ENCODE measurements around the gene NUDT8. TPM values are rescaled to one million over a fixed set of nuclear protein-coding genes. Genes with fewer than 3 reads are reported as not detected.
A peak's percentile ranks its signal among the peaks of the same experiment; 100 is the strongest.

NUDT8 gene
- total RNA-seq, 6 experiments from 2014 or later, result 12.7 to 31.4 (median 18.3) TPM

DNA sequence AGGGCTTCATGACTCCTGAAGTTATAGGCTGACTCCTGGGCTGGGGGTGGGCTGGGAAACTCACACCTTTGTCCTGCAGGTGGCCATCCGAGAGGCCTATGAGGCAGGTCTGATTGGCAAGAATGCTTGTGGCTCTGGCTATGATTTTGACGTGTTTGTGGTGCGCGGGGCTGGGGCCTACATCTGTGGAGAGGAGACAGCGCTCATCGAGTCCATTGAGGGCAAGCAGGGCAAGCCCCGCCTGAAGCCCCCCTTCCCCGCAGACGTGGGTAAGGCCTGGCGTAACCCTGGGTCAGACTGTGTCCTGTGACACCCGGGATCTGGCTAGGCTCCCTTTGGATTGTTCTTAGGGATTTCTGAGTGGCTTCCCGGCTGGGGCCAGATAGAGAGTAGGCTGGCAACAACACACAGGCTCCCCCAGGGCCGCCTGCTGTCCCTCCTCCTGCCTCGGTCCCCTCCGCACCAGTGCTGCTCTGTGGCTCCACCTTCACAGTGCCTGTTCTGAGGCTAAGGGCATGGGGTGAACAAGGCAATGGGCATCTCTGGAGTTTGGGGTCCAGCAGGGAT is 19.4 kb downstream of the NUDT8 start:
- DNase-seq, result no peak
- no peak overlapping the region for H3K27ac ChIP-seq
- no peak for ATAC-seq
- H3K27me3 ChIP-seq, result no peaks in the 10 kb centered on the region
- no peak overlapping the region for H3K4me3 ChIP-seq
- H3K4me1 ChIP-seq, result peaks cover 0 to 8% (median 4%) of the 10 kb centered on the region in 4 donors
- no peaks in the 10 kb centered on the region for H3K9me3 ChIP-seq
- no CpG with 5 or more reads among the region's 15 CpGs for WGBS (ENCODE audit: insufficient coverage, low coverage, low lambda C conversion rate, missing lambda C conversion rate)
- intact Hi-C loops (cut with DNase I), result no loop called here
- H3K36me3 ChIP-seq, result peaks cover 0 to 29% (median 6%) of the 10 kb centered on the region in 4 donors
- no peak for TF ChIP-seq POLR2A (IDR thresholded peaks at IDR 0.05)
- TF ChIP-seq, protein P1, sequence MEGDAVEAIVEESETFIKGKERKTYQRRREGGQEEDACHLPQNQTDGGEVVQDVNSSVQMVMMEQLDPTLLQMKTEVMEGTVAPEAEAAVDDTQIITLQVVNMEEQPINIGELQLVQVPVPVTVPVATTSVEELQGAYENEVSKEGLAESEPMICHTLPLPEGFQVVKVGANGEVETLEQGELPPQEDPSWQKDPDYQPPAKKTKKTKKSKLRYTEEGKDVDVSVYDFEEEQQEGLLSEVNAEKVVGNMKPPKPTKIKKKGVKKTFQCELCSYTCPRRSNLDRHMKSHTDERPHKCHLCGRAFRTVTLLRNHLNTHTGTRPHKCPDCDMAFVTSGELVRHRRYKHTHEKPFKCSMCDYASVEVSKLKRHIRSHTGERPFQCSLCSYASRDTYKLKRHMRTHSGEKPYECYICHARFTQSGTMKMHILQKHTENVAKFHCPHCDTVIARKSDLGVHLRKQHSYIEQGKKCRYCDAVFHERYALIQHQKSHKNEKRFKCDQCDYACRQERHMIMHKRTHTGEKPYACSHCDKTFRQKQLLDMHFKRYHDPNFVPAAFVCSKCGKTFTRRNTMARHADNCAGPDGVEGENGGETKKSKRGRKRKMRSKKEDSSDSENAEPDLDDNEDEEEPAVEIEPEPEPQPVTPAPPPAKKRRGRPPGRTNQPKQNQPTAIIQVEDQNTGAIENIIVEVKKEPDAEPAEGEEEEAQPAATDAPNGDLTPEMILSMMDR (IDR thresholded peaks at IDR 0.05), result no peak

DNA sequence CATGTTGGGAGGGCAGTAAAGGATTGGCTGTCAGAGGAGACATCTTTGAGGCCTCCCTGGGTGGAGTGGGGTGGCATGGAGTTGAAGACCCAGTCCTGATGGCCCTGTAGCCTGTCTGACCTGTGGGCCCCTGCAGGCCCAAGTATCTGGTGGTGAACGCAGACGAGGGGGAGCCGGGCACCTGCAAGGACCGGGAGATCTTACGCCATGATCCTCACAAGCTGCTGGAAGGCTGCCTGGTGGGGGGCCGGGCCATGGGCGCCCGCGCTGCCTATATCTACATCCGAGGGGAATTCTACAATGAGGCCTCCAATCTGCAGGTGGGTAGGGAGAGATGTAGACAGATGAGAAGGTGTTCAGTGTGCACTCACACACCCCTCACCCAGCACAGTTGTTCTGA is 20.4 kb downstream of the NUDT8 start:
- Histone ChIP-seq H3K9me3 (no peaks in the 10 kb centered on the region), H3K27me3 (no peaks in the 10 kb centered on the region), H3K27ac (no peak overlapping the region), H3K4me3 (no peak overlapping the region), H3K4me1 (peaks cover 0 to 8% (median 4%) of the 10 kb centered on the region in 4 donors), H3K36me3 (peaks cover 0 to 29% (median 6%) of the 10 kb centered on the region in 4 donors)
- TF ChIP-seq, protein P1 (IDR thresholded peaks at IDR 0.05), result no peak
- no peak for TF ChIP-seq POLR2A (IDR thresholded peaks at IDR 0.05)
- no CpG with 5 or more reads among the region's 10 CpGs for WGBS (ENCODE audit: insufficient coverage, low coverage, low lambda C conversion rate, missing lambda C conversion rate)
- ATAC-seq, result no peak
- intact Hi-C loops (cut with DNase I), result no loop called here
- DNase-seq, result no peak

DNA sequence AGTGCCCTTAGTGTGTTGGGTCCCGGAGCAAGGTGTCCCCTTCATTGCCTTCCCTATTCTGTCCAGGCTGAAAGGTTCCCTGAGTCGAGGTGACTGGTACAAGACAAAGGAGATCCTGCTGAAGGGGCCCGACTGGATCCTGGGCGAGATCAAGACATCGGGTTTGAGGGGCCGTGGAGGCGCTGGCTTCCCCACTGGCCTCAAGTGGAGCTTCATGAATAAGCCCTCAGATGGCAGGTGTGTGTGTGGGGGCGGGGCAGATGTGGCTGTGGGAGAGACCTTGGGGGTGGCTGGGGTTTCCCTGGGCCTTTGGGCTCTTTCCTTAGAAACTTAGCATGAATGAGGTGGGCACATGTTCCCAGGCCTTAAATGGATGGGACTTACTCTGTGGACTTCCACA is 21.3 kb downstream of the NUDT8 start:
- Histone ChIP-seq H3K4me3 (no peak overlapping the region), H3K27ac (no peak overlapping the region), H3K9me3 (no peaks in the 10 kb centered on the region), H3K27me3 (no peaks in the 10 kb centered on the region), H3K4me1 (peaks cover 0 to 8% (median 4%) of the 10 kb centered on the region in 4 donors), H3K36me3 (peaks cover 0 to 29% (median 6%) of the 10 kb centered on the region in 4 donors)
- ATAC-seq, result no peak
- no peak for TF ChIP-seq POLR2A (IDR thresholded peaks at IDR 0.05)
- TF ChIP-seq, protein P1 (IDR thresholded peaks at IDR 0.05), result no peak
- intact Hi-C loops (cut with DNase I), result no loop called here
- WGBS (ENCODE audit: insufficient coverage, low coverage, low lambda C conversion rate, missing lambda C conversion rate), result 100% methylated on average over 2 of the region's 8 CpGs
- DNase-seq, result no peak

DNA sequence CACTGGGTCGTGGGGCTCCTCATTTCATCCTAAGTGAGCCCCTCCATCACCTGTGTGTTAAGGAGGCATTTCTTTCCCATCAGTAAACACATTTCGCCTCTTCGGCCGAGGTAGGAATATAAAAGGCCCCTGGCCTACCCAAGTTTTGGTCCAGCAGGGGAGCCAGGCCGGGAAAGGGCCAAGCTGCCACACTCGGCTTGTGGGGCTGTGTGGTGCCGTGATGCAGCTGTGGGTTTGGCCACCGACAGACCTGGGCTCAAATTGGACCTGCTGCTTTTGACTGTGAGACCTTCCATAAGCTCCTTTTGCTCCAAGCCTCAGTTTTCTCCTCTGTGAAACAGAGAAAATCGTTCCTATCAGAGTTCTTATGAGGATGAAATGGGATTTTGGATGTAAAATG is 22.2 kb downstream of the NUDT8 start:
- Histone ChIP-seq H3K9me3 (no peaks in the 10 kb centered on the region), H3K4me3 (peak overlapping the region; percentile 95 to 100 (median 96)), H3K27ac (peak overlapping the region in 2 of 3 donors; percentile 75 to 78), H3K4me1 (peaks cover 0 to 8% (median 4%) of the 10 kb centered on the region in 4 donors), H3K36me3 (peaks cover 0 to 29% (median 6%) of the 10 kb centered on the region in 4 donors), H3K27me3 (no peaks in the 10 kb centered on the region)
- ATAC-seq (no peak), DNase-seq (no peak)
- intact Hi-C loops (cut with DNase I), result no loop called here
- 67% methylated on average over 1 of the region's 9 CpGs for WGBS (ENCODE audit: insufficient coverage, low coverage, low lambda C conversion rate, missing lambda C conversion rate)
- TF ChIP-seq, protein P1 (IDR thresholded peaks at IDR 0.05), result no peak
- no peak for TF ChIP-seq POLR2A (IDR thresholded peaks at IDR 0.05)
